ENCODE measurements around the gene AOC2. TPM values are rescaled to one million over a fixed set of nuclear protein-coding genes. Genes with fewer than 3 reads are reported as not detected.

The AOC2 gene
- total RNA-seq, 1 experiment from 2014 or later = 7.1 TPM

- Histone ChIP-seq H2BK120ac (ENCODE audit: low read depth, low read length, poor library complexity, severe bottlenecking) (no peak overlapping the region), H3K4me1 (ENCODE audit: insufficient read depth, low read length) (no peaks in the 10 kb centered on the region; the same call in 1 of the 2 replicates), H3T11ph (ENCODE audit: low read length) (no peak overlapping the region), H3K79me2 (ENCODE audit: insufficient read depth, low read length) (no peaks in the 10 kb centered on the region), H3K4me2 (ENCODE audit: insufficient read depth, insufficient read length, low read length) (no peak overlapping the region), H3K9me3 (ENCODE audit: control insufficient read depth, low read depth, low read length) (no peaks in the 10 kb centered on the region), H3K56ac (ENCODE audit: insufficient read length, low read depth, low read length) (no peak overlapping the region), H3K18ac (ENCODE audit: insufficient read length, low read depth, low read length) (no peak overlapping the region), H3K27me3 (ENCODE audit: insufficient read depth, low read length) (no peaks in the 10 kb centered on the region), H3K14ac (ENCODE audit: insufficient read depth, low read length) (no peak overlapping the region), H2BK5ac (ENCODE audit: insufficient read length, low read length) (no peak overlapping the region), H2AFZ (ENCODE audit: low read length) (no peak overlapping the region), H4K5ac (ENCODE audit: insufficient read length, low read depth, low read length) (no peak overlapping the region), H4K91ac (ENCODE audit: insufficient read length, low read depth, low read length) (no peak overlapping the region), H2BK20ac (ENCODE audit: low read depth, low read length, poor library complexity, severe bottlenecking) (no peak overlapping the region), H4K20me1 (ENCODE audit: control insufficient read depth, insufficient read depth, insufficient read length) (no peaks in the 10 kb centered on the region), H3K23me2 (ENCODE audit: insufficient read length, low read depth, low read length, poor library complexity, severe bottlenecking) (no peaks in the 10 kb centered on the region), H2AK5ac (ENCODE audit: insufficient read length, low read length) (no peak overlapping the region), H3K9ac (ENCODE audit: extremely low read depth, insufficient read length, low read length) (no peak overlapping the region), H2BK15ac (ENCODE audit: low read depth, low read length) (no peak overlapping the region), H3K4ac (ENCODE audit: low read depth, low read length) (no peak overlapping the region), H3K23ac (ENCODE audit: insufficient read length, low read depth, low read length) (no peak overlapping the region), H2BK12ac (ENCODE audit: insufficient read length, low read depth, low read length) (no peak overlapping the region), H4K8ac (replicated peaks; ENCODE audit: insufficient read length, low read depth, low read length) (no peak overlapping the region), H3K79me1 (ENCODE audit: insufficient read depth, low read depth, low read length, poor library complexity, severe bottlenecking) (no peaks in the 10 kb centered on the region), H3K27ac (ENCODE audit: insufficient read length, low read depth, low read length) (no peak overlapping the region)
- H3K27me3 Mint-ChIP-seq (ENCODE audit: low read depth) = peaks cover 7% of the 10 kb centered on the region; the same call in 1 of the 2 replicates
- no peak overlapping the region for H3K4me3 Mint-ChIP-seq
- no CpG with 5 or more reads among the region's 7 CpGs for WGBS (ENCODE audit: extremely low coverage, insufficient read length, low lambda C conversion rate)
- no peak overlapping the region for H3K27ac Mint-ChIP-seq
- H3K4me1 Mint-ChIP-seq = peaks cover 13 to 17% of the 10 kb centered on the region in 2 experiments
- no peaks in the 10 kb centered on the region for H3K9me3 Mint-ChIP-seq
- DNase-seq = no peak
- H3K36me3 Mint-ChIP-seq (ENCODE audit: insufficient read depth in 1 of 3, low read depth in 3 of 3) = no peaks in the 10 kb centered on the region
- no peak for TF ChIP-seq CTCF (conservative IDR thresholded peaks at IDR 0.05)
These were observed 45.4 kb downstream of the AOC2 start for GRCh38 chr17:42889809-42890208.

All from H9 (cell line).